ENCODE measurements around the gene ANKRD55. TPM values are rescaled to one million over a fixed set of nuclear protein-coding genes. Genes with fewer than 3 reads are reported as not detected.

The ANKRD55 gene
- total and polyA plus RNA-seq, 2 donors (not counting 1 experiment from before 2014, with no cell fraction given), result 0.07 TPM; not detected in 1

DNA sequence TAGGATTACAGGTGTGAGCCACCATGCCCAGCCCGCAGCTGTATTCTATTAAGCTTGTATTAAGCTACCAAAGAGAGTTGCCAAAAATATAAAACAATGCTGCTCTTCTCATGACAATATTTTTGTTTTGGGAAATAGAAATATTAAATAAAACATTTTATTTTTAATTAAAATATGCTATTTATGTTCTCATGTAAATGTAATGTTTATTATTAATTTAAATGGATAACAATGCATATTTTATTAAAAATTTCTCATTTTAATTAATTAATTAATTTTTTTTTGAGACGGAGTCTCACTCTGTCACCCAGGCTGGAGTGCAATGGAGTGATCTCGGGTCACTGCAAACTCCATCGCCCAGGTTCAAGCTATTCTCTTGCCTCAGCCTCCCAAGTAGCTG, 117.5 kb downstream of the ANKRD55 start:
- H3K4me3 ChIP-seq (ENCODE audit: control extremely low read depth in 1 of 5, extremely low read depth in 1 of 5, insufficient read depth in 1 of 5, low read depth in 2 of 5, low read length in 4 of 5), result no peak overlapping the region
- 100% methylated on average over 3 of the region's 4 CpGs for WGBS (ENCODE audit: insufficient coverage)
- no peak overlapping the region for H2AFZ ChIP-seq (ENCODE audit: insufficient read depth, low read depth, low read length, poor library complexity, severe bottlenecking)
- Mint-ChIP-seq H3K4me1 (no peaks in the 10 kb centered on the region), H3K9me3 (ENCODE audit: insufficient read depth) (peaks cover 3% of the 10 kb centered on the region), H3K4me3 (no peak overlapping the region), H3K27me3 (peaks cover 4% of the 10 kb centered on the region), H3K27ac (no peak overlapping the region)
- H3K4me1 ChIP-seq (ENCODE audit: control insufficient read depth in 2 of 2, insufficient read depth in 2 of 2, low read length in 2 of 2), result no peaks in the 10 kb centered on the region
- no peaks in the 10 kb centered on the region for H3K36me3 ChIP-seq (replicated peaks in 1 of 2; ENCODE audit: control extremely low read depth in 1 of 2, control insufficient read depth in 1 of 2, extremely low read depth in 1 of 2, insufficient read depth in 2 of 2, low read length in 1 of 2)
- no peak overlapping the region for H3K9ac ChIP-seq (ENCODE audit: low read length)
- ATAC-seq (ENCODE audit: low read depth) (no peak), DNase-seq (no peak)
- no peak overlapping the region for H3K4me2 ChIP-seq (replicated peaks; ENCODE audit: low read depth, low read length, poor library complexity, severe bottlenecking)
- ChIA-PET CTCF (no interaction called here), POLR2A (no interaction called here)
- H3K79me2 ChIP-seq (ENCODE audit: control insufficient read depth, insufficient read depth, low read length), result no peaks in the 10 kb centered on the region
- no peaks in the 10 kb centered on the region for H4K20me1 ChIP-seq (ENCODE audit: control insufficient read depth, insufficient read depth, low read length, poor library complexity, severe bottlenecking)
- no peak for TF ChIP-seq EZH2 (IDR thresholded peaks at IDR 0.05; ENCODE audit: borderline replicate concordance, insufficient read depth, low read depth, low read length, poor library complexity, severe bottlenecking)
- TF ChIP-seq, protein P1, sequence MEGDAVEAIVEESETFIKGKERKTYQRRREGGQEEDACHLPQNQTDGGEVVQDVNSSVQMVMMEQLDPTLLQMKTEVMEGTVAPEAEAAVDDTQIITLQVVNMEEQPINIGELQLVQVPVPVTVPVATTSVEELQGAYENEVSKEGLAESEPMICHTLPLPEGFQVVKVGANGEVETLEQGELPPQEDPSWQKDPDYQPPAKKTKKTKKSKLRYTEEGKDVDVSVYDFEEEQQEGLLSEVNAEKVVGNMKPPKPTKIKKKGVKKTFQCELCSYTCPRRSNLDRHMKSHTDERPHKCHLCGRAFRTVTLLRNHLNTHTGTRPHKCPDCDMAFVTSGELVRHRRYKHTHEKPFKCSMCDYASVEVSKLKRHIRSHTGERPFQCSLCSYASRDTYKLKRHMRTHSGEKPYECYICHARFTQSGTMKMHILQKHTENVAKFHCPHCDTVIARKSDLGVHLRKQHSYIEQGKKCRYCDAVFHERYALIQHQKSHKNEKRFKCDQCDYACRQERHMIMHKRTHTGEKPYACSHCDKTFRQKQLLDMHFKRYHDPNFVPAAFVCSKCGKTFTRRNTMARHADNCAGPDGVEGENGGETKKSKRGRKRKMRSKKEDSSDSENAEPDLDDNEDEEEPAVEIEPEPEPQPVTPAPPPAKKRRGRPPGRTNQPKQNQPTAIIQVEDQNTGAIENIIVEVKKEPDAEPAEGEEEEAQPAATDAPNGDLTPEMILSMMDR (IDR thresholded peaks at IDR 0.05), result no peak
- no peak overlapping the region for H3K27ac ChIP-seq (ENCODE audit: low read length in 2 of 2)
- no peaks in the 10 kb centered on the region for H3K27me3 ChIP-seq (replicated peaks in 1 of 4; ENCODE audit: control extremely low read depth in 1 of 4, control insufficient read depth in 3 of 4, insufficient read depth in 4 of 4, low read length in 3 of 4)
- peaks cover 0 to under 1% (median 0%) of the 10 kb centered on the region in 3 donors for H3K9me3 ChIP-seq (ENCODE audit: control extremely low read depth in 1 of 3, control insufficient read depth in 2 of 3, insufficient read depth in 1 of 3, low read length in 2 of 3)
- intact Hi-C loops (cut with micrococcal nuclease), result no loop called here

DNA sequence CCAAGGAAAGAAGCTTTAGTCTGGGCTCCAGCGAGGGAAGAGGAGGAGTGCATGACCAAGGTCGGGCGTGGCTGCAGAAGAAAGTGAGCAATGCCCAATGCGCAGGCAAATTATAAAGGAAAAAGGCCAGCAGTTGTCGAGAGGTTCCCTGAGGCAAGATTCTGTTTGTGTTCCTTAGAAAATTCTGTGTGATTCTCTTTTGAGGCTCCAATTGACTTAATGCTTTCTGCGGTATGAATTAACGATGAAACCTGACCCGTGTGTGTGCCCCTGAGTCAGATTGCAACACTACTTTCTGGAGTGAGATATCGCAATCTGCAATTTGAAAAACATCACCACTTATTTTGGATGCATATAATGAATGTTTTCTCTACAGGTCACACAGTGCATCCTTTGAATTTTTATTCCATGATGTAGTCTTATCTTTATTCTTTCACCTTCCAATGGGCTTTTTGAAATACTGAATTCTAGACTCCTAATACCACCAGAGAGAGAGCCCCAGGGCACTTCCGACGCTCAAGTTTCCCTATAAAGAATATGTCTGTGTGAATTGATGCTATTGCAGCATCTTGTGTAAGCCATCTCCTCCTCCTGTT, 120.5 kb downstream of the ANKRD55 start:
- Histone ChIP-seq H3K79me2 (ENCODE audit: control insufficient read depth, insufficient read depth, low read length) (no peaks in the 10 kb centered on the region), H3K36me3 (replicated peaks in 1 of 2; ENCODE audit: control extremely low read depth in 1 of 2, control insufficient read depth in 1 of 2, extremely low read depth in 1 of 2, insufficient read depth in 2 of 2, low read length in 1 of 2) (no peaks in the 10 kb centered on the region), H3K9me3 (ENCODE audit: control extremely low read depth in 1 of 3, control insufficient read depth in 2 of 3, insufficient read depth in 1 of 3, low read length in 2 of 3) (no peaks in the 10 kb centered on the region), H3K27me3 (replicated peaks in 1 of 4; ENCODE audit: control extremely low read depth in 1 of 4, control insufficient read depth in 3 of 4, insufficient read depth in 4 of 4, low read length in 3 of 4) (no peaks in the 10 kb centered on the region), H2AFZ (ENCODE audit: insufficient read depth, low read depth, low read length, poor library complexity, severe bottlenecking) (no peak overlapping the region), H3K4me2 (replicated peaks; ENCODE audit: low read depth, low read length, poor library complexity, severe bottlenecking) (no peak overlapping the region), H3K4me3 (ENCODE audit: control extremely low read depth in 1 of 5, extremely low read depth in 1 of 5, insufficient read depth in 1 of 5, low read depth in 2 of 5, low read length in 4 of 5) (no peak overlapping the region), H4K20me1 (ENCODE audit: control insufficient read depth, insufficient read depth, low read length, poor library complexity, severe bottlenecking) (no peaks in the 10 kb centered on the region), H3K4me1 (ENCODE audit: control insufficient read depth in 2 of 2, insufficient read depth in 2 of 2, low read length in 2 of 2) (no peaks in the 10 kb centered on the region), H3K27ac (ENCODE audit: low read length in 2 of 2) (no peak overlapping the region), H3K9ac (ENCODE audit: low read length) (no peak overlapping the region)
- Mint-ChIP-seq H3K4me1 (no peaks in the 10 kb centered on the region), H3K4me3 (no peak overlapping the region), H3K27me3 (peaks cover under 1% of the 10 kb centered on the region), H3K27ac (no peak overlapping the region), H3K9me3 (ENCODE audit: insufficient read depth) (no peaks in the 10 kb centered on the region)
- WGBS (ENCODE audit: insufficient coverage), result 93% methylated on average over 5 of the region's 11 CpGs
- ChIA-PET POLR2A (no interaction called here), CTCF (no interaction called here)
- no peak for DNase-seq
- intact Hi-C loops (cut with micrococcal nuclease), result no loop called here
- TF ChIP-seq, protein P1 (IDR thresholded peaks at IDR 0.05), result no peak
- TF ChIP-seq EZH2 (IDR thresholded peaks at IDR 0.05; ENCODE audit: borderline replicate concordance, insufficient read depth, low read depth, low read length, poor library complexity, severe bottlenecking), result no peak
- no peak for ATAC-seq (ENCODE audit: low read depth)

All from B cell (primary cell).